CD4-positive, alpha-beta T cell (primary cell): ENCODE measurements around the gene NR2C2. TPM values are rescaled to one million over a fixed set of nuclear protein-coding genes. Genes with fewer than 3 reads are reported as not detected.

Experiments used
- ATAC-seq: fragments of 200-7000 bp; cut with Tn5 transposase; one replicate; pipeline ENCODE4 v1.10.0; 2022; ENCODE audit warnings: mild to moderate bottlenecking; ENCODE audit not compliant: poor library complexity
- CTCF ChIA-PET: fragments of 350-600 bp; sonication (Branson Sonifier 250); formaldehyde crosslinking; loops from one replicate; lab custom pipeline; 2021; ENCODE audit warnings: antibody characterized with exemption, inconsistent platforms; lab: Charles Lee
- POLR2A ChIA-PET: fragments of 350-600 bp; sonication (Branson Sonifier 250); formaldehyde crosslinking; loops from one replicate; lab custom pipeline; 2021; ENCODE audit warnings: antibody characterized with exemption, inconsistent platforms; lab: Charles Lee
- DNase-seq, 14 experiments: peaks; one replicate each; pipeline ENCODE4 v3.0.0-alpha.2; 2013 to 2020; ENCODE audit warnings: mixed read lengths in 2 of 14
- H3K27ac ChIP-seq, 2 donors: one replicate each; pipeline versions ENCODE4 v1.5.1 to v1.7.0; 2013; ENCODE audit warnings: low read length in 2 of 2, low read depth in 1 of 2, mild to moderate bottlenecking in 1 of 2
- H3K27me3 ChIP-seq, 2 experiments: 1 replicate in 1 of 2; 2 replicates in 1 of 2; pipeline versions ENCODE4 v1.6.1 to v1.7.0; 2013; ENCODE audit warnings: low read length in 2 of 2, control low read depth in 1 of 2, mild to moderate bottlenecking in 1 of 2, moderate library complexity in 1 of 2; ENCODE audit not compliant: insufficient read depth in 2 of 2, control insufficient read depth in 1 of 2
- H3K36me3 ChIP-seq: one replicate; pipeline ENCODE4 v1.6.1; 2013; ENCODE audit warnings: low read length, control low read depth; ENCODE audit not compliant: insufficient read depth
- H3K4me1 ChIP-seq: one replicate; pipeline ENCODE4 v1.6.1; 2013; ENCODE audit warnings: low read length, control low read depth; ENCODE audit not compliant: insufficient read depth
- H3K4me3 ChIP-seq: one replicate; pipeline ENCODE4 v1.5.1; 2013; ENCODE audit warnings: mild to moderate bottlenecking, low read length, moderate library complexity
- H3K9me3 ChIP-seq, 2 experiments: 1 replicate in 1 of 2; 2 replicates in 1 of 2; pipeline versions ENCODE4 v1.6.1 to v1.7.0; 2013; ENCODE audit warnings: low read length in 2 of 2, mild to moderate bottlenecking in 2 of 2, control low read depth in 1 of 2, moderate library complexity in 1 of 2; ENCODE audit not compliant: control insufficient read depth in 1 of 2, insufficient read depth in 1 of 2
- H3K27ac Mint-ChIP-seq: one replicate; pipeline ENCODE4 v1.8.0; 2020; ENCODE audit warnings: mixed read lengths
- H3K27me3 Mint-ChIP-seq: one replicate; pipeline ENCODE4 v1.8.0; 2021; ENCODE audit warnings: mixed read lengths
- H3K36me3 Mint-ChIP-seq: one replicate; pipeline ENCODE4 v1.8.0; 2021; ENCODE audit warnings: low read depth, mixed read lengths
- H3K4me1 Mint-ChIP-seq: one replicate; pipeline ENCODE4 v1.8.0; 2021; ENCODE audit warnings: low read depth, mixed read lengths
- H3K4me3 Mint-ChIP-seq: one replicate; pipeline ENCODE4 v1.8.0; 2020; ENCODE audit warnings: mild to moderate bottlenecking, mixed read lengths
- H3K9me3 Mint-ChIP-seq: one replicate; pipeline ENCODE4 v1.8.0; 2020; ENCODE audit warnings: mixed read lengths
- intact Hi-C, 2 experiments: fragments of 100-400 bp; cut with DNase I in 1 of 2; cut with micrococcal nuclease in 1 of 2; formaldehyde crosslinking; loops; one replicate each; pipeline versions ENCODE4 v1.15.1 to v1.9.0; 2023 to 2025; cut with DNase I, micrococcal nuclease
- total RNA-seq, 174 experiments: library from RNA in 2 of 174; stranded (reverse) in 2 of 174; gene quantifications; one replicate each; pipeline ENCODE4 v1.2.3 and lab custom pipeline; 2021 to 2026
- TF ChIP-seq, protein P1 (sequence below): fragments of 200-600 bp; IDR thresholded peaks from one replicate; pipeline ENCODE4 v1.8.0; 2022; ENCODE audit warnings: antibody characterized with exemption, mild to moderate bottlenecking

The NR2C2 gene
- total RNA-seq, 2 experiments from 2014 or later = 37.0 to 42.1 TPM

- Histone ChIP-seq H3K4me1 (peaks cover 32% of the 10 kb centered on the region), H3K27ac (no peak overlapping the region), H3K9me3 (no peaks in the 10 kb centered on the region), H3K4me3 (no peak overlapping the region), H3K36me3 (peaks cover 13% of the 10 kb centered on the region), H3K27me3 (no peaks in the 10 kb centered on the region)
- ATAC-seq (no peak), DNase-seq (no peak)
- Mint-ChIP-seq H3K4me3 (peak overlapping the region; percentile 98), H3K36me3 (peaks cover 28% of the 10 kb centered on the region), H3K27me3 (no peaks in the 10 kb centered on the region), H3K9me3 (no peaks in the 10 kb centered on the region), H3K27ac (no peak overlapping the region), H3K4me1 (peaks cover 32% of the 10 kb centered on the region)
- TF ChIP-seq, protein P1, sequence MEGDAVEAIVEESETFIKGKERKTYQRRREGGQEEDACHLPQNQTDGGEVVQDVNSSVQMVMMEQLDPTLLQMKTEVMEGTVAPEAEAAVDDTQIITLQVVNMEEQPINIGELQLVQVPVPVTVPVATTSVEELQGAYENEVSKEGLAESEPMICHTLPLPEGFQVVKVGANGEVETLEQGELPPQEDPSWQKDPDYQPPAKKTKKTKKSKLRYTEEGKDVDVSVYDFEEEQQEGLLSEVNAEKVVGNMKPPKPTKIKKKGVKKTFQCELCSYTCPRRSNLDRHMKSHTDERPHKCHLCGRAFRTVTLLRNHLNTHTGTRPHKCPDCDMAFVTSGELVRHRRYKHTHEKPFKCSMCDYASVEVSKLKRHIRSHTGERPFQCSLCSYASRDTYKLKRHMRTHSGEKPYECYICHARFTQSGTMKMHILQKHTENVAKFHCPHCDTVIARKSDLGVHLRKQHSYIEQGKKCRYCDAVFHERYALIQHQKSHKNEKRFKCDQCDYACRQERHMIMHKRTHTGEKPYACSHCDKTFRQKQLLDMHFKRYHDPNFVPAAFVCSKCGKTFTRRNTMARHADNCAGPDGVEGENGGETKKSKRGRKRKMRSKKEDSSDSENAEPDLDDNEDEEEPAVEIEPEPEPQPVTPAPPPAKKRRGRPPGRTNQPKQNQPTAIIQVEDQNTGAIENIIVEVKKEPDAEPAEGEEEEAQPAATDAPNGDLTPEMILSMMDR = no peak
- intact Hi-C loops = loop anchor here in 1 of 2 experiments (10.0 kb wide), 2 partner anchors 408 to 938 kb away; partner anchors contain the start of genes CCDC174, CHCHD4 and TMEM43
- POLR2A ChIA-PET = interaction anchor here (1.1 to 2.8 kb wide), 2 partner anchors 36 to 115 kb away, joined by 5 to 31 read pairs; partner anchors contain the start of gene RBSN
- CTCF ChIA-PET = no interaction called here
Observed at GRCh38 chr3:15063238-15063637, 115.9 kb downstream of the NR2C2 start.

DNA sequence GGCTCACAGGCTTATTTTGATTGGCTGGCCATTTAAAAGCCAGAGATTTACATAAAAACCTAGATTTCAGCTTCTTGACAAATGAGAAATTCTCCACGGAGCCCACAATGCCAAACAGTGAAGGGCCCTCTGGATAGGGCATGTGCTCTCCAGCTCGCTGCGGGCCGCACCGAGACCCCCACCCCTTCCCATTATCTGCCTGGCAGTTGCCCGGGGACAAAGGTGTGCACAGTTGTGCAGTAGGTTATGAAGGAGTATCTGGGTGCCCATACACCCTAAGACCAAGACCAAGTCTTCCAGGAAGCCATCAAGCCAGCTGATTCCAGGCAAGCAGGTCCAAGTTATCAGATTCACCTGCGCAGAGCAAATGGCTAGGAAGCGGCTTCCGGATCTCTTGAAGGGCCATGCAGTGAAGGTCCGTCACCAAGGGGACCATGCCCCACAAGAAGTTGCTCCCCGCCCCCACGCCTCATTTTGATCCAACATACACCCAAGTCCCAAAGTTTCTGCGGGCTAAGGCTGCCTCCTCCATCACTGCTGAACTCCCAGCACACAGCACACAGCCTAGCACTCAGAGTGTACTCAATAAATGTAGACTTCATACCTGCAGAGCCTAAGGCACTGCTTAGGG, 116.4 kb downstream of the NR2C2 start:
- intact Hi-C loops = loop anchor here in 1 of 2 experiments (10.0 kb wide), 2 partner anchors 409 to 939 kb away; partner anchors contain the start of genes CCDC174, CHCHD4 and TMEM43
- Histone ChIP-seq H3K36me3 (peaks cover 8% of the 10 kb centered on the region), H3K4me1 (peaks cover 32% of the 10 kb centered on the region), H3K9me3 (no peaks in the 10 kb centered on the region), H3K4me3 (peak overlapping the region; percentile 88), H3K27ac (no peak overlapping the region), H3K27me3 (no peaks in the 10 kb centered on the region)
- TF ChIP-seq, protein P1 = no peak
- ChIA-PET POLR2A (interaction anchor here (1.1 to 2.8 kb wide), 4 partner anchors 36 to 885 kb away, joined by 3 to 31 read pairs (median 12); partner anchors contain the start of genes CCDC174, LSM3, RBSN and XPC), CTCF (interaction anchor here (2.1 kb wide), 1 partner anchor 13 kb away, joined by 8 read pairs; no protein-coding TSS in a partner anchor)
- peaks cover 32% of the 10 kb centered on the region for H3K4me1 Mint-ChIP-seq
- H3K36me3 Mint-ChIP-seq = peaks cover 27% of the 10 kb centered on the region
- H3K9me3 Mint-ChIP-seq = no peaks in the 10 kb centered on the region
- H3K4me3 Mint-ChIP-seq = peak overlapping the region; percentile 98
- peak overlapping the region; percentile 92 for H3K27ac Mint-ChIP-seq
- DNase-seq (no peak), ATAC-seq (no peak)
- no peaks in the 10 kb centered on the region for H3K27me3 Mint-ChIP-seq

GRCh38 chr3:15064299-15064834, 117.0 kb downstream of the NR2C2 start:
- CTCF ChIA-PET = interaction anchor here (1.1 to 2.1 kb wide), 2 partner anchors 13 to 26 kb away, joined by 3 to 8 read pairs; no protein-coding TSS in a partner anchor
- Histone ChIP-seq H3K27me3 (no peaks in the 10 kb centered on the region), H3K4me1 (peaks cover 32% of the 10 kb centered on the region), H3K9me3 (no peaks in the 10 kb centered on the region), H3K36me3 (peaks cover 3% of the 10 kb centered on the region), H3K27ac (peak overlapping the region; percentile 61 to 77), H3K4me3 (peak overlapping the region; percentile 88)
- Mint-ChIP-seq H3K4me3 (peak overlapping the region; percentile 98), H3K9me3 (no peaks in the 10 kb centered on the region), H3K27ac (peak overlapping the region; percentile 92), H3K4me1 (peaks cover 32% of the 10 kb centered on the region), H3K27me3 (no peaks in the 10 kb centered on the region), H3K36me3 (peaks cover 27% of the 10 kb centered on the region)
- TF ChIP-seq, protein P1 = no peak
- DNase-seq (peak in 6 of 14 experiments; percentile 3 to 40 (median 14)), ATAC-seq (peak; percentile 11)
- POLR2A ChIA-PET = interaction anchor here (0.7 to 2.8 kb wide), 13 partner anchors 9 to 889 kb away, joined by 3 to 31 read pairs (median 4); partner anchors contain the start of genes CAPN7, CCDC174, LSM3 and NR2C2
- intact Hi-C loops = loop anchor here in 1 of 2 experiments (10.0 kb wide), 2 partner anchors 410 to 940 kb away; partner anchors contain the start of genes CCDC174, CHCHD4 and TMEM43
